ENCODE measurements around the gene CCDC102A. TPM values are rescaled to one million over a fixed set of nuclear protein-coding genes. Genes with fewer than 3 reads are reported as not detected.

CCDC102A gene
- total RNA-seq, 4 donors from 2014 or later, result 3.5 to 9.8 (median 7.8) TPM

DNA sequence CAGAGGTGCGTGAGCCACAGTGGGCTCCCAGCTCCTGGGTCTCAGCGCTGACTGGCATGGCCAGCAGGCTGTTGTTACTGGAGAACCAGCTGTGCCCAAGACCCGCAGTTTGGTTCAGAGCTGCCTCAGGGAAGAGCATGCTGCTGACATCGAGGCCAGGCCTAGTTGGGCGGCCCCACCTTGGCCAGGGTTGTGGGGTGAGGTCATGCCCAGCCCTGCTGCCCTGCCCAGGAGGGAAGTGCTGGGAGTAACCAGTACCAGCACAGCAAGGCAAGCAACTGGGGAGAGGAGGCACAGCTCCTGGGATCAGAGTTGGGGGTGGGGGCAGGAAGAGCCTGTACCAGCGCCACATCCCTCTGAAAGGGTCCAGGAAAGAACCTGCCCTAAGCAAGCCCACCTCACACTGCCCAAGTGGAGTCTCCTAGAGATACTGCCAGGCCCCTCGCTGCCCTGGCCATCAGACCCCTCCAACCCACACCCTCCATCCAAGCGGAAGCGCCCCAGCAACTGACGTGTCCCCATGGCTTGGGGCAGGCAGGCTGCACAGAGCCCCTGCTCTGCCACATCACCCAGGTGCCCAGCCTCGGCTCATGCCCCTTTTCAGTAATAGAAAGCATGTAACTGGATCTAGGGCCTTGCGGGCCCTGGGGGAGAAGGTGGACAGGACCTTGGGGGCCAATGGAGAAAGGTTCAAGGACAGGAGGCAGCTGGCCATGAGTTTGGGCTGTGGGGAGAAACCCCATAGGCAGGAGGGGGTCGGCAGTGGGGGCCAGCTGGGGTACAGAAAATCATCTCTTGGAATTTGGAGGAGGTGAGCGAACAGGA, 51.1 kb downstream of the CCDC102A start:
- ATAC-seq (ENCODE audit: low FRiP score) (no peak), DNase-seq (ENCODE audit: low spot score) (no peak)
- TF ChIP-seq, protein P1, sequence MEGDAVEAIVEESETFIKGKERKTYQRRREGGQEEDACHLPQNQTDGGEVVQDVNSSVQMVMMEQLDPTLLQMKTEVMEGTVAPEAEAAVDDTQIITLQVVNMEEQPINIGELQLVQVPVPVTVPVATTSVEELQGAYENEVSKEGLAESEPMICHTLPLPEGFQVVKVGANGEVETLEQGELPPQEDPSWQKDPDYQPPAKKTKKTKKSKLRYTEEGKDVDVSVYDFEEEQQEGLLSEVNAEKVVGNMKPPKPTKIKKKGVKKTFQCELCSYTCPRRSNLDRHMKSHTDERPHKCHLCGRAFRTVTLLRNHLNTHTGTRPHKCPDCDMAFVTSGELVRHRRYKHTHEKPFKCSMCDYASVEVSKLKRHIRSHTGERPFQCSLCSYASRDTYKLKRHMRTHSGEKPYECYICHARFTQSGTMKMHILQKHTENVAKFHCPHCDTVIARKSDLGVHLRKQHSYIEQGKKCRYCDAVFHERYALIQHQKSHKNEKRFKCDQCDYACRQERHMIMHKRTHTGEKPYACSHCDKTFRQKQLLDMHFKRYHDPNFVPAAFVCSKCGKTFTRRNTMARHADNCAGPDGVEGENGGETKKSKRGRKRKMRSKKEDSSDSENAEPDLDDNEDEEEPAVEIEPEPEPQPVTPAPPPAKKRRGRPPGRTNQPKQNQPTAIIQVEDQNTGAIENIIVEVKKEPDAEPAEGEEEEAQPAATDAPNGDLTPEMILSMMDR (IDR thresholded peaks at IDR 0.05), result no peak

DNA sequence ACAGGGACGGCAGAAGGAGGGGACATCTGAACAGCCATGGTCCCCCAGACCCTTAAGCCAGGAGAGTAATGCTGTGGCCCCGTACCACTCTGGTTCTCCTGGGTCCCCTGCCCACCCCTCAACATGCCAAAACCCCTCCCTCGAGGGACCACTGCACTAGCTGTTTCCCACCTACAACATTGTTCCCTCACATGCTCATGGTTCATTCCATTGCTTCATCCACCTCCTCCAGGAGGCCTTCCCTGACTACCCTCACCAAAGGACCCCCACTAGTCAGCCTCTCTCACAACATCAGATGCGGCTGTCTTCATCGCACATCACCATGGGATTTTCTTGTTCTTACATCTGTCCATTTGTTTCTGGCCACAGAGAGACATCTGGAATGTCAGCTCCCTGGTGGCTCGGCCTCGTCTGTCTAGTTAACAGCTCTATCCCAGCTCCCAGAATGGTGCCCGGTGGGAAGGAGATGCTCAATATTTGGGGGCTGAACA, 51.8 kb downstream of the CCDC102A start:
- DNase-seq (ENCODE audit: low spot score) (no peak), ATAC-seq (ENCODE audit: low FRiP score) (no peak)
- TF ChIP-seq, protein P1 (IDR thresholded peaks at IDR 0.05), result no peak

DNA sequence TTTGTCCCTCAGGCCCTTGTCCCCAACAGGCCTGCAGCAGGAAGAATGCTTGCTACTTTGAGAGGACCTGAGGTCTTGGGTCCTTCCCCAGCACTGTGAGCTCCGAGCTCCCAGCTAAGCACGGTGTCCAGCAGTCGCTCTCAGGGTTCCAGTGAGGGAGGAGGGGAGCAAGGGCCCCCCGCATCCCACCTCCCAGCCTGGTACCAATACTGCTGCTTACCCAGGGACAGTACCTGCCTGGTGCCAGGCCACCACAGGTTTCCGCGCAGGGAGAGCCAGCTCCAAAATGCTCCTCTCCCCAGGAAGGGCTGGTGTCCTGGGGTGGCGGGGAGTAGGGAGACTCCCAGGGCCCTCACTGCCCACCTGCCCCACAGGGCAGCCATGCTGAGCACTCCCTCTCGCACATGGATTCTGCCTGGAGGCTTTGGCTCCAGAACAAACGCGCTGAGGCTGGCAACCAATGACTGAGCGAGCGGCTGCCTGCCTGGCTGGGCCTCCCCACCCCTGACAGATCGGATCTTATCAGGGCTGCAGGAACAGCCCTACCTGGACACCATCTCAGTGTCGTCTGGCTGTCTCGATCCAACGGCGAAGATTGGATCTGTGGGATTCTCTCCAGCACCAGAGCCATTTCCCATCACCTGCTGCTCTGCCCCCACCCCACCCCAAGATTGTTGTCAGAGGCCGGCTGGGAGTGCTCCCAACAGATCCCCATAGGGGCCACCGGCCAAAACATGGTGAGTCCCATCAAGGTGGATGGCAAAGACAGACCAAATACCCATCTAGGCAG, 52.5 kb downstream of the CCDC102A start:
- TF ChIP-seq, protein P1 (IDR thresholded peaks at IDR 0.05), result no peak
- no peak for ATAC-seq (ENCODE audit: low FRiP score)
- DNase-seq (ENCODE audit: low spot score), result no peak

DNA sequence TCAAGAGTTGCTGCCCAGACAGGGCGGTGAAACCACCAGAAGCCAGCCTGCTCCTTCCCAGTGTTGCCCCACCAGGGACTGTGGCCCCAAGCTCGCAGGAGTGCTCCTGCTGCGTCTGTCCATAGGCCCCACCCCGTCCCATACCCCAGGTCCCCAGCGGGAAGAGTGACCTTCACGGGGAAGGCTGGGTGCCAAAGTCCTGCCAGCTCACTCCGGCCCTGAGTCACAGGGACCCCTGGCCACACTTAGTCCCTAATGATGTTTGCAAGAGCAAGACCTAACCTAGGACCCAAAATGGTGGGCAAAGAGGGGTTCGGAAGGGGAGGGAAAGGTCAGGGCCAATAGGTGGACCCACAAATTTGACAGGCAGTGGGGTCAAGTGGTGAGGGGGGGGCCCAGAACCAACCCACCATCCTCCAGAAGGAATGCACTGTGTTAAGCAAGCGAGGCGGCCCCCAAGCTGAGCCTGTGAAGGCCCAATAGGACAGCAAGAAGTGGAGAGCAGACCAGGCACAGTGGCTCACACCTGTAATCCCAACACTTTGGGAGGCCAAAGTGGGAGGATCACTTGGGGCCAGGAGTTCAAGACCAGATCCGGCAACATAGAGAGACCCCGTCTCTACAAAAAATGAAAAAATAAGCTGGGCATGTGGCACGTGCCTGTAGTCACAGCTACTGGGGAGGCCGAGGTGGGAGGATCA, 53.4 kb downstream of the CCDC102A start:
- no peak for ATAC-seq (ENCODE audit: low FRiP score)
- DNase-seq (ENCODE audit: low spot score), result peak; percentile 18
- TF ChIP-seq, protein P1 (IDR thresholded peaks at IDR 0.05), result no peak

DNA sequence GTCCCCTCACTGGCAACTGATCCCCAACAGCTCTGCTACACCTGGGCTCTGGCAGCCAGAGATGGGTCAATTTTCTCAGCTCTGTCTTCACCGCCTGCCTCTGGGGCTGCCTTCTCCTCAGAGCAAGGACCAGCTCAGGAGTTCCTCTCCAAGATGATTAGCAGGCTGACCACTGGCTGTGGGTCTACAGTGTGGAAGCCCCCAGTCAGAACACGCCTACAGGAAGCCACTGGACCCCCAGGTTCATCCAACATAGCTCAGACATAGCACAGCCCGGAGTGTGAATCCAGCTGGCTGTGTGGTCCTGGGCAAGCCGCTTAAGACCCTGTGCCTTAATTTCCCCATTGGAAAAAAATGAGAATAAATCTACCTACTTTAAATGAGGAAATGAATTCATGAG, 55.0 kb downstream of the CCDC102A start:
- TF ChIP-seq, protein P1 (IDR thresholded peaks at IDR 0.05), result no peak
- ATAC-seq (ENCODE audit: low FRiP score), result no peak
- no peak for DNase-seq (ENCODE audit: low spot score)

- no peak for ATAC-seq (ENCODE audit: low FRiP score)
- DNase-seq (ENCODE audit: low spot score), result no peak
- TF ChIP-seq, protein P1 (IDR thresholded peaks at IDR 0.05), result no peak
These were observed 55.6 kb downstream of the CCDC102A start for GRCh38 chr16:57480754-57481230.

All from omental fat pad (tissue), 4 donors.